ENCODE measurements around the gene CCR3. TPM values are rescaled to one million over a fixed set of nuclear protein-coding genes. Genes with fewer than 3 reads are reported as not detected.

The CCR3 gene
- total RNA-seq, 1 donor from 2014 or later: 0.49 TPM

- DNase-seq: no peak
Observed at GRCh38 chr3:46298871-46299607, 56.8 kb downstream of the CCR3 start.

- DNase-seq: no peak
Observed at GRCh38 chr3:46299608-46300460, 57.6 kb downstream of the CCR3 start.

DNA sequence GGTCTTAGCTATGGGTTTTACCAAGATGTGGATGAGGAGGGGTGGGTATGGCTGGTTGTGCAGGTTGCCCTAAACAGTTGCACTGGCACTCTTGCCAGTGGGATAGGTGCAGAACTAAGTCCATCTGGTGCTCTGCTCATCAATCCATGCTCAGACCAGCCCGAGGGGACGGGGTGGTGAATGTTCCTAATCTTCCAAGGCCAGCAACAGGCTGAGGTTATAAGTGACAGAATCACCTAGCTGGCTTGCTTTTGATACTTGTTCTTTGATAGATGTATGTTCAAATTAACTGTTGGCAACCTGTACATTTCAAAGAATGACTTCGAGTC is 58.2 kb downstream of the CCR3 start:
- no peak for DNase-seq

- DNase-seq: no peak
Observed at GRCh38 chr3:46301122-46301835, 59.0 kb downstream of the CCR3 start.

GRCh38 chr3:46303240-46303639 is 61.0 kb downstream of the CCR3 start:
- DNase-seq: no peak

GRCh38 chr3:46304739-46305138 is 62.5 kb downstream of the CCR3 start:
- no peak for DNase-seq

GRCh38 chr3:46312991-46313390 is 70.7 kb downstream of the CCR3 start:
- DNase-seq: peak; percentile 2

DNA sequence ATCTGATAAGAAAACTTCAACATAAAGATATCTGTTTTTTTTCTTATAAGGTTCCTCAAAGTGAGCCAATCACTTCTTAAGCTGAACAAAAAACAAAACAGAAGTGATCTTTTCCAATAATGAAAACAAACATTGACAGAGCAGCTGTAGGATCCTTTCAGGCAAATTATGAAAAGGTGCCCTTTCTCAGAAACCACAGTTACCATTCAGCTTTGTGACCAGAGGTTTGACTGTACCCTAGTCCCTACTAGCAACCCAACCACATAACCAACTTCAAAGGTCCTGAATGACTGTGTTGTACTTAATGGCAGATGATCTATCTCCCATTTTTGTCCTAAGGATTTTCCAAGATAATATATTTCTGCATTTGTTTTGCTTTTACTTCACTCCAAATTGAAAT is 72.3 kb downstream of the CCR3 start:
- no peak for DNase-seq

DNA sequence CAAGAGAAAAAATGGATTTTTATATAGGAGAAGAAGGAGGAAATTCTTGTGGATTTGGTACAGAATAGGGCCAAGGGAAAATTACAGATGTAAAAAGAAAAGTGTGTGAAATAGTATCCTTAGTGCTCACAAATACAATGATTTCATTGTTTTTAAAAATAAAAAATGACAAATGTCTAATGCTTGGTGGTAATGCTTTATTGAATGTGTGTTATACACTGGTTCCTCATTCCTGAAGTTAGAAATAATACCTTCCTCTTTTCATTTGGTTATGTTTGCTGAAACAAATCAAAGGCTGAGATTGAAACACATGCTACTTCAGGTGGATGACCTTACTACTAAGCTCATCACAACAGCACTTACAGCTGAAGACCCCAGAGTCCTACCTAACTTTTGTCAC is 73.9 kb downstream of the CCR3 start:
- no peak for DNase-seq

Other genes with a start within 250 kb of the CCR3 start
- 22.9 TPM for gene FYCO1, start 246.6 kb upstream of the CCR3 start, total RNA-seq
- 0.39 TPM for gene XCR1, start 215.0 kb upstream of the CCR3 start, total RNA-seq
- 3.2 TPM for gene CCR1, start 34.1 kb upstream of the CCR3 start, total RNA-seq
- gene CCR2, start 111.7 kb downstream of the CCR3 start, total RNA-seq: 2.9 TPM
- gene CCR5, start 128.5 kb downstream of the CCR3 start, total RNA-seq: 0.10 TPM
- gene CCRL2, start 164.8 kb downstream of the CCR3 start, total RNA-seq: 1.2 TPM
- 60.7 TPM for gene LTF, start 222.4 kb downstream of the CCR3 start, total RNA-seq